GM12865 (cell line): Measurements from ENCODE around the gene SLC7A9.

Experiments
- DNase-seq: peaks from one replicate; pipeline ENCODE4 v3.0.0; 2010; ENCODE audit warnings: low read depth
- H3K4me3 ChIP-seq: 2 replicates; pipeline ENCODE4 v1.5.1; 2011; ENCODE audit warnings: mild to moderate bottlenecking, low read depth, low read length, control low read depth
- CTCF ChIP-seq: IDR thresholded peaks from 2 replicates; pipeline ENCODE4 v1.5.1; 2011; ENCODE audit warnings: low read length, control low read depth, low read depth, inconsistent platforms; ENCODE audit not compliant: insufficient read depth; ENCODE audit errors: missing control alignments

The SLC7A9 gene

GRCh38 chr19:32818536-32818935 is 51.0 kb downstream of the SLC7A9 start:
- DNase-seq, result no peak
- no peak for TF ChIP-seq CTCF
- H3K4me3 ChIP-seq, result no peak overlapping the region

- H3K4me3 ChIP-seq, result no peak overlapping the region
- no peak for DNase-seq
- no peak for TF ChIP-seq CTCF
These were observed 51.7 kb downstream of the SLC7A9 start for GRCh38 chr19:32817569-32818476.

- no peak for DNase-seq
- H3K4me3 ChIP-seq, result no peak overlapping the region
- no peak for TF ChIP-seq CTCF
These were observed 52.9 kb downstream of the SLC7A9 start for GRCh38 chr19:32816555-32817099.

GRCh38 chr19:32814624-32815023 is 54.9 kb downstream of the SLC7A9 start:
- DNase-seq, result no peak

GRCh38 chr19:32813862-32814425 is 55.6 kb downstream of the SLC7A9 start:
- no peak overlapping the region for H3K4me3 ChIP-seq
- no peak for DNase-seq
- TF ChIP-seq CTCF, result no peak

More at GRCh38 chr19:32814624-32815023, 54.9 kb downstream of the SLC7A9 start:
- H3K4me3 ChIP-seq, result no peak overlapping the region
- TF ChIP-seq CTCF, result no peak

- no peak for DNase-seq
- no peak for TF ChIP-seq CTCF
- H3K4me3 ChIP-seq, result no peak overlapping the region
These were observed 57.0 kb downstream of the SLC7A9 start for GRCh38 chr19:32812571-32812970.
